Hematopoietic multipotent progenitor cell treated with erythropoietin and hydrocortisone succinate and interleukin-3 and kit ligand, for 4 days (in vitro differentiated cells): ENCODE results near the gene SCLY.
"Not testable (repeated sequence)": the region's sequence is repeated elsewhere in the genome, so short reads cannot be mapped to it uniquely, and the experiment has no call there.

Experiments used
- DNase-seq: peaks from one replicate; pipeline ENCODE4 v3.0.0-alpha.2; 2015

The SCLY gene, protein sequence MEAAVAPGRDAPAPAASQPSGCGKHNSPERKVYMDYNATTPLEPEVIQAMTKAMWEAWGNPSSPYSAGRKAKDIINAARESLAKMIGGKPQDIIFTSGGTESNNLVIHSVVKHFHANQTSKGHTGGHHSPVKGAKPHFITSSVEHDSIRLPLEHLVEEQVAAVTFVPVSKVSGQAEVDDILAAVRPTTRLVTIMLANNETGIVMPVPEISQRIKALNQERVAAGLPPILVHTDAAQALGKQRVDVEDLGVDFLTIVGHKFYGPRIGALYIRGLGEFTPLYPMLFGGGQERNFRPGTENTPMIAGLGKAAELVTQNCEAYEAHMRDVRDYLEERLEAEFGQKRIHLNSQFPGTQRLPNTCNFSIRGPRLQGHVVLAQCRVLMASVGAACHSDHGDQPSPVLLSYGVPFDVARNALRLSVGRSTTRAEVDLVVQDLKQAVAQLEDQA

GRCh38 chr2:238060542-238061314, at the start of gene SCLY:
Gene SCLY (plus strand): TSS chr2:238061001. CDS start chr2:238061055, 54 bp downstream.
- DNase-seq, result peak; percentile 99

DNA sequence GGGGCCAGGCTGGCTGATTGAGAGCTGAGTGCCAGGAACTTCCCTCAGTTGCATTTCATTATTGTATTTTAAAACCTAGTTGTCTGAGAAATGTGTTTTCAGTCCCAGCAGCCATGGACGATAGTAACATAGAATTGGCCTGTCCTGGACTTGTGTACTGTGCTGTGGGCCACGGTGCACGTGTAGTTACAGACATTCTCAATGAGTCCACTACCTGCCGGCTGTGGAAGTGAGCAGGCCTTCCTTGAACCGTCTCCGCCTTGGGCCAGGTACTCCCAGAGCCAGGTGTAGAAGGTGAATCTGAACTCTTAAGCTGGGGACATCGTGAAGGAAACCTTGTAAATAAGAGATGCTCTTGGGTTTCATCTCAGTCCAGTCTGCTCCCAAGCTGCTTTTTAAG, 47.0 kb upstream of the SCLY start:
- DNase-seq, result no peak

DNA sequence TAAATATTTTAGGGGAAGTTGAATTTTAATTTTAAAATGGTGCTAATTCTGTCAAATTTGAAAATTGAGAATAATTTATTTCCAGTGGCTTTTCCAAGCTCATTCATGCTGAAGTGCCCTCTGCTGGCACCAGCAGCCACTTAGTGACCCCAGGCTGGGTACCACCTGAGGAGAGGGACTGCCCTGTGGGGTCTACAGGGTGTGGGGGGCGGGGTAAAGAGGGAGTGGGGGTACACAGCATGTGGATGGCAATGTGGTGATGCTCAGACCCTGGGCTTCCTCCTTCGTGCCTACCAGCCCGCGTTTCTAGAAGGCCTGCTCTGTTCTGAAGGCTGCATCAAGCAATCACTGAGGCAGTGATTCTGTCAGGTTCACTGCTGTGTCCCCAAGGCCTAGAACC, 45.1 kb upstream of the SCLY start:
- peak; percentile 21 for DNase-seq

DNA sequence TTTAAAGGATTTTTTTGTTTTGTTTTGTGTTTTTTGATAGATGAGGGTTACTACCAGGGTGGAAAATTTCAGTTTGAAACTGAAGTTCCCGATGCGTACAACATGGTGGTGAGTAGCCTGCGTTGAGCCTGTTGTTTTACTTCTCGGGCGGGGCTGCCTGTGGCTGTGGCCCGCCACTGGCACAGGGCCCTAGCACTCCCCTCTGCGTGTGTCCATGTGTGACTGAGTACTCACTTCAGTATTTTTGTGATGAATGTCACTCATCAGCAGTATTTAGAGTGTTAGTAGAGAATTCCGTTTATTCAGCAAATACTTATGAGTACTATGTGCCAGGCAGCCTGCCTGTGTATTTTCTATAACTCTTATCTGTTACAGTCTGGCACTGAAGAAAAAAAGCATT, 44.3 kb upstream of the SCLY start:
- DNase-seq, result peak; percentile 43

- no peak for DNase-seq
Measured at GRCh38 chr2:238019962-238020361, 40.8 kb upstream of the SCLY start.

GRCh38 chr2:238020816-238021215, 40.0 kb upstream of the SCLY start:
- no peak for DNase-seq

DNA sequence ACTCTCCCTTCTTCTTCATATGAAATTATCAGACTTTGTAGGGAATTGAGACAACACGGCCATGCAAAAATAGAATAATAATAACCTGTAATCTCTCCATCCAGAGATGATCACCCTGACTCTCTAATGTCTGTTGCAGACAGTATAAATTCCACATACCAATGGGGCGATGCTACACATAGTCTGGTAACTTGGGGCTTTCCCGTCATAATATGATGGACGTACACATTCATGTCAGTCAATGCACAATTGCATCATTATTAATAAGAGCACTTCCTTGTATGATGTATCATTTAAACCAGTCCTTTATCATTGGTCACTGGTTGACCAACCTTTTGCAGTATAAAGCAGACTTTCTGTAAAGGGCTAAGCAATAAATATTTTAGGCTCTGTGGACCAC, 39.5 kb upstream of the SCLY start:
- DNase-seq, result no peak

- no peak for DNase-seq
Measured at GRCh38 chr2:238022594-238023157, 38.1 kb upstream of the SCLY start.

DNA sequence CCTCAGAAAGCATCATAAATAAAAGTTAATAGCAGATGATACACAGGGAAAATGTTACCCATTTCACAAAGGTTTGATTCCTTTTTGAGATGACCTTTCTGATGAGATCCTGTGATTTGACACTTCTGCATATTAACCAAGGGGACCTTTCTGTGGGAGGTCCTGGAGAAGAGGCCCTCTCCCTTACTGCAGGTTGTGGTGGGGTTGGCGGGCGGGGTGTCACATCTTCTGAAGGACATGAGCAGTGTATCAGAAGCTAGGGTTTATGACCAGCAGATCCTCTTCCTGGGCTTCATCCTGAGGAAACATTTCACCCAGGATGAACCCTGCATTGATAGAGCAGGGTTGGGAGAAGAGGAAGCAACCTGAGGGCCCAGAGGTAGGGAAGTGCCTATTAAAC, 37.2 kb upstream of the SCLY start:
- DNase-seq, result no peak

DNA sequence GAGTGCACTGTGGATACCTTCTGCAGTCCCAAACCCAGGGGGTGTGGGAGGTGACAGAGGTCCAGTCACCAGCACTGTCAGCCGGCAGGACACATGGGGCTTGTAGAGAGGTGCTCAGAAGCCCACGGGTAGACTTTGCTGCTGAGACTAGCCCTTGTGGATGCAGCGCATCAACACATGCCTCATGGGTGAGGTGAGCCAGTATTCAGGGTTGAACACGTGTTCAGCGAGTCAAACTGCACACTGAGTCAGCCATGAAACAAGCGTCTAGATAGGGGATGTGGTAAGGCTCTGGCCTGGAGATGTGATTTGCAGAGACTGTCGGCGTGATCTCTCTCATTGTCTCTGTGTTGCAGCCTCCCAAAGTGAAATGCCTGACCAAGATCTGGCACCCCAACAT, 35.8 kb upstream of the SCLY start:
- no peak for DNase-seq

- DNase-seq, result no peak
Measured at GRCh38 chr2:238025741-238026360, 35.0 kb upstream of the SCLY start.

GRCh38 chr2:238027058-238027457, 33.7 kb upstream of the SCLY start:
- no peak for DNase-seq

- DNase-seq, result peak; percentile 72
Measured at GRCh38 chr2:238027591-238028415, 33.0 kb upstream of the SCLY start.

DNA sequence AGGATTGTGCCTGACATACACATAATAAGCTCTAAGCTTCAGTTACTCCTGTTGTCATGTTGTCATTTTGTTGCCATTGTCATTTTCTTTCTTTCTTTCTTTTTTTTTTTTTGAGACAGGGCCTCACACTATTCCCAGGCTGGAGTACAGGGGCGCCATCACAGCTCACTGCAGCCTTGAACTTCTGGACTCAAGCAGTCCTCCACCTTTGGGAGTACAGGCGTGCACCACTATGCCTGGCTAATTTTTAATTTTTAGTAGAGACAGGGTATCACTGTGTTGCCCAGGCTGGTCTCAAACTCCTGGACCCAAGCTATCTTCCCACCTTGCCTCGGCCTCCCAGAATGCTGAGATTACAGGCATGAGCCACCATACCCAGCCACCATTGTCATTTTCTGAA, 30.9 kb upstream of the SCLY start:
- no peak for DNase-seq

DNA sequence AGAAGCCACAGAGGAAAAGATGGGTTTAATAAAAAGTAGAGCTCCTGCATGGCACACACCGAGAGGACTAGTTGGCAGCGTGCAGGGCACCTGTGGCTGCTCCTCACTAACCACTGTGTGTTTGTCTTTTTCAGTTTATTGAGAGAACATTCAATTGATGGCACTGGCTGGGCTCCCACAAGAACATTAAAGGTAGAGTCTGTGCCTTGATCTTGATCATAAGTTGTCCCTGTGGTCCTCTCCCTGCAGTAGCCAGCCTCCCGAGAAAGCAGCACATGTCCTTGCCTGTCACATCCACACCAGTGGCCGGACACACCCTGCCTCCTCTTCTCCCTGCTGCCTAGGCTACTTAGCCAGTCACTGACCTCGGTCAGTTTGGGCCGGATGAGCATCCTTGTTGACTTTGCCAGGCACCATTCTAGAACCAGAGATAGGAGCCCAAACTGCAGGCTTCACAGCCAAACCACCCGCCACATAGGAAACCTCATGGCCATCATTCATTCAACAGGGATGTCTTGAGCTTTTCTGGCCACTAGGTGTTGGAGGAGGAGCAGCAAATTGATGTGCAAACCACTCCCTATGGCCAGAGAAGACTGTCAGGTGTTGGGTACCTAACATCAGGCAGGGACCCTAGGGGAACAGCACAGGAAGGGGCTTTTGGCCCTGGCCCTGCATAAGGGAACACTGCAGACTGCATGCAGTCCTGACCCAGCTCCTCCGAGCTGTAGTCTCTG, 30.2 kb upstream of the SCLY start:
- DNase-seq, result no peak

- DNase-seq, result no peak
Measured at GRCh38 chr2:238031751-238032150, 29.1 kb upstream of the SCLY start.

- DNase-seq, result no peak
Measured at GRCh38 chr2:238032755-238033337, 28.0 kb upstream of the SCLY start.

GRCh38 chr2:238033991-238034390, 26.8 kb upstream of the SCLY start:
- DNase-seq, result not testable (repeated sequence)

- no peak for DNase-seq
Measured at GRCh38 chr2:238038203-238038602, 22.6 kb upstream of the SCLY start.

GRCh38 chr2:238039151-238039550, 21.6 kb upstream of the SCLY start:
- no peak for DNase-seq

DNA sequence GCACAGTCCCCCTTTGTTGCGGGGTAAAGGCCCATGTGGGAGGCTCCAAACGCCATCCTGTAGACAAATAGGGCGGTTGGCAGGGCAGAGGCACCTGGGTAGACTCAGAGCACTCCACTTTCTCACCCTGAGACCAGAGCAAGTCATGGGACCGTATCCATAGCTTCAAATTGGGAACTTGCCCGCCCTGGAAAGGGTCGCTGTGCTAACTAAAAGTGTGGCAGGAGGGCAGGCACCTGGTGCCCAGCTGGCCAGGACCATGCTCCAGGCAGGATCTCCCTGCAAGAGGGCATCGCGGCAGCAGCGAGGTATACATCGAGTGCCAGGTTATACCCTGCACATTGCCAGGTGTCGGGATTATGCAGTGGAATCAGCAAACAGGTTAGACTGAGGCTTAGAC, 20.8 kb upstream of the SCLY start:
- no peak for DNase-seq
